CMK (cell line): Measurements from ENCODE around the gene CXCL1.

Source experiments
- DNase-seq: peaks from one replicate; pipeline ENCODE4 v3.0.0-alpha.2; 2010; ENCODE audit warnings: low read depth

The CXCL1 gene

GRCh38 chr4:73918058-73918457 lies 48.9 kb downstream of the CXCL1 start:
- DNase-seq = no peak

- DNase-seq = no peak
Observed at GRCh38 chr4:73919691-73920090, 50.5 kb downstream of the CXCL1 start.
